Omental fat pad (tissue), 4 donors: ENCODE measurements around the gene PSMA1. TPM values are rescaled to one million over a fixed set of nuclear protein-coding genes. Genes with fewer than 3 reads are reported as not detected.
A peak's percentile ranks its signal among the peaks of the same experiment; 100 is the strongest.
"Not testable (repeated sequence)": the region's sequence is repeated elsewhere in the genome, so short reads cannot be mapped to it uniquely, and the experiment has no call there.

Experiments
- ATAC-seq: fragments of 150-250 bp; one replicate; pipeline ENCODE4 v1.9.1; 2016; ENCODE audit warnings: mild to moderate bottlenecking, moderate library complexity; ENCODE audit not compliant: low FRiP score
- DNase-seq: peaks from one replicate; pipeline ENCODE4 v3.0.0-alpha.2; 2019; ENCODE audit warnings: low spot score
- CTCF ChIP-seq, 3 donors: fragments of 450-650 bp; IDR thresholded peaks; one replicate each; pipeline ENCODE4 v1.5.1; 2016 to 2017; ENCODE audit warnings: antibody characterized with exemption in 3 of 3, mild to moderate bottlenecking in 3 of 3, moderate library complexity in 2 of 3
- total RNA-seq, 4 donors: library from RNA; depleted of rRNA; stranded (reverse); fragments of >200 nt; gene quantifications; one replicate each; pipeline ENCODE4 v1.1.0, GENCODE V29; 2016

Gene PSMA1
- total RNA-seq, 4 donors from 2014 or later = 109 to 165 (median 133) TPM

GRCh38 chr11:14542324-14542723 is 22.1 kb upstream of the PSMA1 start:
- ATAC-seq (no peak), DNase-seq (no peak)

GRCh38 chr11:14541192-14541947 is 21.2 kb upstream of the PSMA1 start:
- no peak for TF ChIP-seq CTCF (IDR thresholded peaks at IDR 0.05)
- ATAC-seq = peak; percentile 74
- no peak for DNase-seq

More at GRCh38 chr11:14542324-14542723, 22.1 kb upstream of the PSMA1 start:
- TF ChIP-seq CTCF (IDR thresholded peaks at IDR 0.05) = no peak

GRCh38 chr11:14539982-14540421 is 19.8 kb upstream of the PSMA1 start:
- DNase-seq (no peak), ATAC-seq (no peak)
- no peak for TF ChIP-seq CTCF (IDR thresholded peaks at IDR 0.05)

- no peak for DNase-seq
- TF ChIP-seq CTCF (IDR thresholded peaks at IDR 0.05) = no peak
- ATAC-seq = no peak
Measured at GRCh38 chr11:14538926-14539554, 18.9 kb upstream of the PSMA1 start.

DNA sequence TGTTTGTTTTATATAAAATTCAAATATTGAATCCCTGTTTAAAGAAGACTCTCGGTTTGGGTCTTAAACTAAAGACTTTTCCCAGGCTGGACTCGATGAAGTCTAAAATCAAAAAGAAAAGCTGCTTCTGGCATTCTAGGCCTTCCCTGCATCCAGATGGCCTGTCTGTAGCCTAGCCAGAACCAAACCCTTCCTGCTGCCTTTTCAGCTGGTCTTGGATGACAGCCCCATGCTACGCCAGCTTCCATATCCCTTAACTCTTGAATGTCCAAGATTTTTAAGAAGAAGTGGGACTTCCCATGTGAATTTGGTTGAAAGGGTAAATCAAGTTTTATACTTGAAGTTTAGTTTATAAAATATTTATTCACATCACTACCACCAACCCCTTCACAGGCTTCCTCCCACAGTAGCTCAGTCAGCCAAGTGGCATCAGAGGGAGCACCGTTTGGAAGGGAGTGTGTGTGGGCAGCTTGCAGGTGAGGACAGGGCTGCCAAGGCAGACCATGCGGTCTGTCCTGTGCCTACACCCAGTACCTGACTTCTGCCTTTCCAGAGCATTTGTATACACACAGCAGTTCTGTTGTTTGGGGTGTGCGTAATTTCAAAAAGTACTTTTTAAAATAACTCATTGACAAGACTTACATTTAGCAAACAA is 18.2 kb upstream of the PSMA1 start:
- DNase-seq (no peak), ATAC-seq (no peak)
- TF ChIP-seq CTCF (IDR thresholded peaks at IDR 0.05) = no peak

- no peak for ATAC-seq
- no peak for DNase-seq
- TF ChIP-seq CTCF (IDR thresholded peaks at IDR 0.05) = no peak
Measured at GRCh38 chr11:14537134-14537599, 17.0 kb upstream of the PSMA1 start.

DNA sequence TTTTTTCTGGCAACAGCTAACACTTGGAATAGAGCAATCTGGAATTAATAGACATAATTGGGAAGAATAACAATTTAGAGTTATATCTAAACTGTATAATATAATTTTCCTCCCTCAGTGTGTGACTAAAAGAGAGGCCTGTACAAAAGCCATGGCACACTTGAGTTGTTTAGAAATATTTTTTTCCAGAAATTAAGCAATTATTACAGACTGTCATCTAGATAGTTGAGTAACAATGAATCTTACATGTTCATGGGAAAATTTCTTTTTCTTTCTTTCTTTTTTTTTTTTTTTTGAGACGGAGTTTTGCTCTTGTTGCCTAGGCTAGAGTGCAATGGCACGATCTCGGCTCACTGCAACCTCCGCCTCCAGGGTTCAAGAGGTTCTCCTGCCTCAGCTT is 15.0 kb upstream of the PSMA1 start:
- not testable (repeated sequence) for DNase-seq, ATAC-seq
